Measurements from ENCODE around the gene BRINP1. TPM values are rescaled to one million over a fixed set of nuclear protein-coding genes. Genes with fewer than 3 reads are reported as not detected.
A peak's percentile ranks its signal among the peaks of the same experiment; 100 is the strongest.

The BRINP1 gene
- total RNA-seq, 1 experiment from 2014 or later = 14.0 TPM

DNA sequence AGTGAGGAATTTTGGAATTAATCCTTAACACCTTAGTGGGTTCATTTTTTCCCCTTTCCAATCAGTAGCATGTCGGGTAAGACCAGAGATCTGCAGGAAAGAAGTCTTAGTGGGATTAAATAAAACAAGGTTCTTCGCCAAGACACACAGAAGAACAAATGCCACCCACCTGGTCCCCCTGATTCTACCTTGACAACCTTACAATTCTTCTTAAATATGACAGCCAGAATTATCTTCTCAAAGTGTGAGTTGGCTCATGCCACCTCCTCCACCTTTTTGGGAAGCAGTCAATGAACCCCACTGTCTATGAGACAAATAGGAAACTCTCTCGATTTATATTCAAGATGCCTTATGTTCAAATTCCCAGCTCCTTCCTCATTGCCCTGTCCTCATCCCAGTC lies 105.1 kb downstream of the BRINP1 start:
- Histone ChIP-seq H3K4ac (ENCODE audit: low read depth, low read length) (no peak overlapping the region), H3K18ac (ENCODE audit: insufficient read length, low read depth, low read length) (no peak overlapping the region), H3K14ac (ENCODE audit: insufficient read depth, low read length) (no peak overlapping the region), H3K79me2 (ENCODE audit: insufficient read depth, low read length) (no peaks in the 10 kb centered on the region), H4K5ac (ENCODE audit: insufficient read length, low read depth, low read length) (no peak overlapping the region), H2AK5ac (ENCODE audit: insufficient read length, low read length) (no peak overlapping the region), H2BK20ac (ENCODE audit: low read depth, low read length, poor library complexity, severe bottlenecking) (no peak overlapping the region), H3K56ac (ENCODE audit: insufficient read length, low read depth, low read length) (no peak overlapping the region), H3K4me1 (ENCODE audit: insufficient read depth, low read length) (no peaks in the 10 kb centered on the region; the same call in 1 of the 2 replicates), H3K9ac (ENCODE audit: extremely low read depth, insufficient read length, low read length) (no peak overlapping the region), H4K20me1 (ENCODE audit: control insufficient read depth, insufficient read depth, insufficient read length) (no peaks in the 10 kb centered on the region), H3K23me2 (ENCODE audit: insufficient read length, low read depth, low read length, poor library complexity, severe bottlenecking) (no peaks in the 10 kb centered on the region), H3K4me2 (ENCODE audit: insufficient read depth, insufficient read length, low read length) (no peak overlapping the region), H2AFZ (ENCODE audit: low read length) (no peak overlapping the region), H3K27me3 (ENCODE audit: insufficient read depth, low read length) (no peaks in the 10 kb centered on the region), H4K8ac (replicated peaks; ENCODE audit: insufficient read length, low read depth, low read length) (no peak overlapping the region), H3K27ac (ENCODE audit: insufficient read length, low read depth, low read length) (no peak overlapping the region), H3K9me3 (ENCODE audit: control insufficient read depth, low read depth, low read length) (no peaks in the 10 kb centered on the region), H2BK12ac (ENCODE audit: insufficient read length, low read depth, low read length) (no peak overlapping the region), H2BK5ac (ENCODE audit: insufficient read length, low read length) (no peak overlapping the region), H2BK120ac (ENCODE audit: low read depth, low read length, poor library complexity, severe bottlenecking) (no peak overlapping the region), H3K23ac (ENCODE audit: insufficient read length, low read depth, low read length) (no peak overlapping the region), H2BK15ac (ENCODE audit: low read depth, low read length) (no peak overlapping the region), H3T11ph (ENCODE audit: low read length) (no peak overlapping the region), H4K91ac (ENCODE audit: insufficient read length, low read depth, low read length) (no peak overlapping the region), H3K79me1 (ENCODE audit: insufficient read depth, low read depth, low read length, poor library complexity, severe bottlenecking) (peaks cover 3% of the 10 kb centered on the region)
- TF ChIP-seq, protein P1, sequence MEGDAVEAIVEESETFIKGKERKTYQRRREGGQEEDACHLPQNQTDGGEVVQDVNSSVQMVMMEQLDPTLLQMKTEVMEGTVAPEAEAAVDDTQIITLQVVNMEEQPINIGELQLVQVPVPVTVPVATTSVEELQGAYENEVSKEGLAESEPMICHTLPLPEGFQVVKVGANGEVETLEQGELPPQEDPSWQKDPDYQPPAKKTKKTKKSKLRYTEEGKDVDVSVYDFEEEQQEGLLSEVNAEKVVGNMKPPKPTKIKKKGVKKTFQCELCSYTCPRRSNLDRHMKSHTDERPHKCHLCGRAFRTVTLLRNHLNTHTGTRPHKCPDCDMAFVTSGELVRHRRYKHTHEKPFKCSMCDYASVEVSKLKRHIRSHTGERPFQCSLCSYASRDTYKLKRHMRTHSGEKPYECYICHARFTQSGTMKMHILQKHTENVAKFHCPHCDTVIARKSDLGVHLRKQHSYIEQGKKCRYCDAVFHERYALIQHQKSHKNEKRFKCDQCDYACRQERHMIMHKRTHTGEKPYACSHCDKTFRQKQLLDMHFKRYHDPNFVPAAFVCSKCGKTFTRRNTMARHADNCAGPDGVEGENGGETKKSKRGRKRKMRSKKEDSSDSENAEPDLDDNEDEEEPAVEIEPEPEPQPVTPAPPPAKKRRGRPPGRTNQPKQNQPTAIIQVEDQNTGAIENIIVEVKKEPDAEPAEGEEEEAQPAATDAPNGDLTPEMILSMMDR (conservative IDR thresholded peaks at IDR 0.05) = no peak
- H3K4me1 Mint-ChIP-seq = peaks cover 10 to 12% of the 10 kb centered on the region in 2 experiments
- no peak for DNase-seq
- H3K27me3 Mint-ChIP-seq (ENCODE audit: low read depth) = no peaks in the 10 kb centered on the region
- WGBS (ENCODE audit: extremely low coverage, insufficient read length, low lambda C conversion rate) = no CpG with 5 or more reads among the region's 3 CpGs
- no peaks in the 10 kb centered on the region for H3K9me3 Mint-ChIP-seq
- H3K27ac Mint-ChIP-seq = peak overlapping the region in 1 of 3 experiments; percentile 9; a peak in 2 of 7 replicates
- H3K4me3 Mint-ChIP-seq = no peak overlapping the region
- no peaks in the 10 kb centered on the region for H3K36me3 Mint-ChIP-seq (ENCODE audit: insufficient read depth in 1 of 3, low read depth in 3 of 3)

Measured in H9 (cell line).